B cell (primary cell): ENCODE results near the gene EVL. TPM values are rescaled to one million over a fixed set of nuclear protein-coding genes. Genes with fewer than 3 reads are reported as not detected.

Source experiments
- ATAC-seq: fragments of 200-7000 bp; cut with Tn5 transposase; one replicate; pipeline ENCODE4 v1.10.0; 2021; ENCODE audit warnings: low read depth, mild to moderate bottlenecking, moderate number of reproducible peaks, moderate library complexity
- CTCF ChIA-PET: fragments of 350-600 bp; sonication (Branson Sonifier 250); formaldehyde crosslinking; loops from one replicate; lab custom pipeline; 2021; ENCODE audit warnings: antibody characterized with exemption, inconsistent platforms; lab: Charles Lee
- POLR2A ChIA-PET: fragments of 350-600 bp; sonication (Branson Sonifier 250); formaldehyde crosslinking; loops from one replicate; lab custom pipeline; 2021; ENCODE audit warnings: antibody characterized with exemption; lab: Charles Lee
- DNase-seq: peaks from one replicate; pipeline ENCODE4 v3.0.0; 2013
- H2AFZ ChIP-seq: 2 replicates; pipeline ENCODE4 v1.6.1; 2012; ENCODE audit warnings: mild to moderate bottlenecking, low read depth, low read length; ENCODE audit not compliant: insufficient read depth, poor library complexity, severe bottlenecking
- H3K27ac ChIP-seq, 2 donors: 1 replicate in 1 of 2; 2 replicates in 1 of 2; pipeline ENCODE4 v1.5.1; 2012 to 2013; ENCODE audit warnings: low read length in 2 of 2, mild to moderate bottlenecking in 2 of 2, moderate library complexity in 1 of 2
- H3K27me3 ChIP-seq, 4 experiments: fragments of 200-600 bp in 1 of 4; sonication (generic) in 1 of 4; replicated peaks in 1 of 4; 1 replicate in 2 of 4; 2 replicates in 2 of 4; pipeline versions ENCODE4 v1.6.1 to v1.7.0; 2013 to 2016; ENCODE audit warnings: low read length in 3 of 4, mild to moderate bottlenecking in 2 of 4, mixed read lengths in 1 of 4, moderate library complexity in 1 of 4; ENCODE audit not compliant: insufficient read depth in 4 of 4, control insufficient read depth in 3 of 4; ENCODE audit errors: control extremely low read depth in 1 of 4
- H3K36me3 ChIP-seq, 2 experiments: replicated peaks in 1 of 2; 1 replicate in 1 of 2; 2 replicates in 1 of 2; pipeline versions ENCODE4 v1.6.1 to v1.7.1; 2013; ENCODE audit warnings: low read length in 1 of 2; ENCODE audit not compliant: insufficient read depth in 2 of 2, control insufficient read depth in 1 of 2; ENCODE audit errors: control extremely low read depth in 1 of 2, extremely low read depth in 1 of 2
- H3K4me1 ChIP-seq, 2 donors: fragments of 200-600 bp in 1 of 2; sonication (generic) in 1 of 2; 1 replicate in 1 of 2; 2 replicates in 1 of 2; pipeline versions ENCODE4 v1.5.1 to v1.6.1; 2013 to 2017; ENCODE audit warnings: low read length in 2 of 2; ENCODE audit not compliant: control insufficient read depth in 2 of 2, insufficient read depth in 2 of 2
- H3K4me2 ChIP-seq: replicated peaks from 2 replicates; pipeline ENCODE3; 2012; ENCODE audit warnings: mild to moderate bottlenecking, low read depth, low read length; ENCODE audit not compliant: poor library complexity, severe bottlenecking
- H3K4me3 ChIP-seq, 5 experiments: fragments of 200-600 bp in 1 of 5; sonication (generic) in 1 of 5; 1 replicate in 3 of 5; 2 replicates in 2 of 5; pipeline versions ENCODE4 v1.5.1 to v1.7.0; 2011 to 2016; ENCODE audit warnings: low read length in 4 of 5, mild to moderate bottlenecking in 4 of 5, low read depth in 2 of 5, control low read depth in 1 of 5, moderate library complexity in 1 of 5; ENCODE audit not compliant: insufficient read depth in 1 of 5; ENCODE audit errors: control extremely low read depth in 1 of 5, extremely low read depth in 1 of 5
- H3K79me2 ChIP-seq: fragments of 200-600 bp; sonication (generic); one replicate; pipeline ENCODE4 v1.6.0; 2016; ENCODE audit warnings: low read length; ENCODE audit not compliant: control insufficient read depth, insufficient read depth
- H3K9ac ChIP-seq: fragments of 200-600 bp; sonication (generic); 2 replicates; pipeline ENCODE4 v1.6.1; 2017; ENCODE audit warnings: mild to moderate bottlenecking, low read length, moderate library complexity
- H3K9me3 ChIP-seq, 3 donors: one replicate each; pipeline versions ENCODE4 v1.6.1 to v1.7.1; 2013; ENCODE audit warnings: low read length in 2 of 3; ENCODE audit not compliant: control insufficient read depth in 2 of 3, insufficient read depth in 1 of 3; ENCODE audit errors: control extremely low read depth in 1 of 3
- H4K20me1 ChIP-seq: 2 replicates; pipeline ENCODE4 v1.6.0; 2012; ENCODE audit warnings: mild to moderate bottlenecking, low read length; ENCODE audit not compliant: insufficient read depth, control insufficient read depth, poor library complexity, severe bottlenecking
- H3K27ac Mint-ChIP-seq: one replicate; pipeline ENCODE4 v1.8.0; 2021; ENCODE audit warnings: mixed read lengths
- H3K27me3 Mint-ChIP-seq: one replicate; pipeline ENCODE4 v1.8.0; 2021; ENCODE audit warnings: mixed read lengths
- H3K4me1 Mint-ChIP-seq: one replicate; pipeline ENCODE4 v1.8.0; 2021; ENCODE audit warnings: mixed read lengths
- H3K4me3 Mint-ChIP-seq: one replicate; pipeline ENCODE4 v1.8.0; 2021; ENCODE audit warnings: mixed read lengths
- H3K9me3 Mint-ChIP-seq: one replicate; pipeline ENCODE4 v1.8.0; 2022; ENCODE audit warnings: mixed read lengths; ENCODE audit not compliant: insufficient read depth
- EZH2 ChIP-seq: IDR thresholded peaks from 2 replicates; pipeline ENCODE4 v1.6.1; 2012; ENCODE audit warnings: borderline replicate concordance, low read depth, mild to moderate bottlenecking, moderate library complexity, low read length; ENCODE audit not compliant: insufficient read depth, poor library complexity, severe bottlenecking
- WGBS: methylation state at CpG from one replicate; pipeline ENCODE4 v1.1.5; 2013; ENCODE audit warnings: missing lambda C conversion rate; ENCODE audit not compliant: insufficient coverage; 5-methylcytosine and 5-hydroxymethylcytosine counted together
- intact Hi-C: fragments of 100-400 bp; cut with micrococcal nuclease; formaldehyde crosslinking; loops from one replicate; pipeline ENCODE4 v1.10.0; 2022
- polyA plus RNA-seq: library from polyadenylated mRNA; depleted of rRNA; stranded (reverse); fragments of >200 nt; gene quantifications from 2 replicates; pipeline ENCODE4 v1.2.3, GENCODE V29; 2012
- total RNA-seq, 2 donors: library from RNA; stranded (reverse); fragments of 120-200 nt in 1 of 2; gene quantifications; 1 replicate in 1 of 2; 2 replicates in 1 of 2; pipeline versions ENCODE4 v1.2.3 to v1.2.4, GENCODE V29; 2013 to 2022
- TF ChIP-seq, protein P1 (sequence below): fragments of 200-600 bp; IDR thresholded peaks from one replicate; pipeline ENCODE4 v1.8.0; 2022; ENCODE audit warnings: antibody characterized with exemption, mild to moderate bottlenecking

The EVL gene
- total and polyA plus RNA-seq, 2 donors (not counting 1 experiment from before 2014, with no cell fraction given): 486 to 892 TPM

DNA sequence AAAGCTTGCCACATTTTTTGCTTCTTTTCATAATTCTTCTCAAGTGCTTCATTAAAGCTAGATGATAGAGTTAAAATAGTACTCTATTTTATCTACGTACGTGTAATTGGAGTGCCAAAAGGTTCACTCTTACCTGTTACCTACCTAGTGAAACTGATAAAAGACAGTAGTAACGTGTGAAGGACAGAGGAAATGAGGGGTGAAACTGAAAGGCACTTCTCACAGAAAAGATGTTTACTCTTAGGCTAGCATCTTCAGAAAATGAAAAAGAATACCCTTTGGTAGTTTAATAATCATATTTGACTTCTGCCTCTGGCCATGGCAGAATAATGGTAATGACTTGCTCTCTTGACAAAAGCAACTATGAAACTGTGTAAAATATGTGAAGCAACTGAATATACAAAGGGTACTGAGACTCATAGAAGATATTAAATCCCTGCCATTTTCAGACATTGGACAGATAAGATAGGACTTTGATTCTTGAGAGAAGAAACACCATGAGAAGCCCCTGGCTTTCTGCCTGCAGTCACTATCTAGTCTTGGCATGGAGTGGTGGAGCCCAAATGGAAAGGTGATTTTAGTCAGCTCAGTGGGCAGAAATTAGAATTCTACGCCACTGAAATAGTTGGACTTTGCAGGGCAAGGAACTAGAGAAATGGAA lies 6.3 kb upstream of the EVL start:
- Mint-ChIP-seq H3K9me3 (no peaks in the 10 kb centered on the region), H3K27ac (peak overlapping the region; percentile 71), H3K4me3 (peak overlapping the region; percentile 34), H3K4me1 (peaks cover 45% of the 10 kb centered on the region), H3K27me3 (no peaks in the 10 kb centered on the region)
- no peaks in the 10 kb centered on the region for H3K36me3 ChIP-seq
- no peaks in the 10 kb centered on the region for H4K20me1 ChIP-seq
- no peak for ATAC-seq
- intact Hi-C loops: loop anchor here (5.0 kb wide), 1 partner anchor 318 kb away; the partner anchor contains the start of gene WDR25
- WGBS: 94% methylated on average over 1 of the region's 4 CpGs
- H3K9me3 ChIP-seq: no peaks in the 10 kb centered on the region
- H3K4me3 ChIP-seq: no peak overlapping the region
- CTCF ChIA-PET: interaction anchor here (1.1 to 22.8 kb wide), 5 partner anchors 10 to 134 kb away, joined by 3 to 495 read pairs (median 33); partner anchors contain the start of gene EVL
- peaks cover 75% of the 10 kb centered on the region for H3K79me2 ChIP-seq
- POLR2A ChIA-PET: interaction anchor here (0.7 kb wide), 1 partner anchor 59 kb away, joined by 13 read pairs; no protein-coding TSS in a partner anchor
- peak overlapping the region in 1 of 2 donors; percentile 29 for H3K27ac ChIP-seq
- peaks cover 25 to 32% of the 10 kb centered on the region in 2 donors for H3K4me1 ChIP-seq
- H3K9ac ChIP-seq: no peak overlapping the region
- no peak for TF ChIP-seq EZH2
- TF ChIP-seq, protein P1, sequence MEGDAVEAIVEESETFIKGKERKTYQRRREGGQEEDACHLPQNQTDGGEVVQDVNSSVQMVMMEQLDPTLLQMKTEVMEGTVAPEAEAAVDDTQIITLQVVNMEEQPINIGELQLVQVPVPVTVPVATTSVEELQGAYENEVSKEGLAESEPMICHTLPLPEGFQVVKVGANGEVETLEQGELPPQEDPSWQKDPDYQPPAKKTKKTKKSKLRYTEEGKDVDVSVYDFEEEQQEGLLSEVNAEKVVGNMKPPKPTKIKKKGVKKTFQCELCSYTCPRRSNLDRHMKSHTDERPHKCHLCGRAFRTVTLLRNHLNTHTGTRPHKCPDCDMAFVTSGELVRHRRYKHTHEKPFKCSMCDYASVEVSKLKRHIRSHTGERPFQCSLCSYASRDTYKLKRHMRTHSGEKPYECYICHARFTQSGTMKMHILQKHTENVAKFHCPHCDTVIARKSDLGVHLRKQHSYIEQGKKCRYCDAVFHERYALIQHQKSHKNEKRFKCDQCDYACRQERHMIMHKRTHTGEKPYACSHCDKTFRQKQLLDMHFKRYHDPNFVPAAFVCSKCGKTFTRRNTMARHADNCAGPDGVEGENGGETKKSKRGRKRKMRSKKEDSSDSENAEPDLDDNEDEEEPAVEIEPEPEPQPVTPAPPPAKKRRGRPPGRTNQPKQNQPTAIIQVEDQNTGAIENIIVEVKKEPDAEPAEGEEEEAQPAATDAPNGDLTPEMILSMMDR: no peak
- peak overlapping the region; percentile 23 for H3K4me2 ChIP-seq
- peak; percentile 23 for DNase-seq
- peak overlapping the region; percentile 29 for H2AFZ ChIP-seq
- no peaks in the 10 kb centered on the region for H3K27me3 ChIP-seq

DNA sequence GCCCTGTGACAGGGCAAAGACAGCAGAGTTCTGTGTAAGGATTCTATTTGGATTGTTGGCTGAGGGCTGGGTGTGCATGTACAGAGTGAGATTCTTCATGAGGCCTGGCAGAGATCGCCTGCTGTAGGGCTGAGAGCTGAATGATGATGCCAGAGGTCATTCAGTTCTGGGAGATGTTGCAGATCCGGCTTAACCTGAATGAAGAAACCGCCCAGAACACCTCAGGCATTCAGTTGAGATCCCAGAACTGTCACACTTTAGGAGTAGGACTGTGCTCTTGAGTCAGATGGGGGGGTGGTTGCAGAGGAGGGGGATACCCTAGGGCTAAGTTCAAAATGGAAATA lies 5.8 kb upstream of the EVL start:
- Histone ChIP-seq H2AFZ (no peak overlapping the region), H3K9ac (no peak overlapping the region), H3K27ac (no peak overlapping the region), H3K4me3 (no peak overlapping the region), H3K4me1 (peaks cover 29 to 37% of the 10 kb centered on the region in 2 donors), H3K9me3 (no peaks in the 10 kb centered on the region), H3K4me2 (peak overlapping the region; percentile 23), H4K20me1 (no peaks in the 10 kb centered on the region), H3K27me3 (no peaks in the 10 kb centered on the region), H3K36me3 (no peaks in the 10 kb centered on the region), H3K79me2 (peaks cover 78% of the 10 kb centered on the region)
- Mint-ChIP-seq H3K27ac (peak overlapping the region; percentile 71), H3K4me3 (peak overlapping the region; percentile 34), H3K27me3 (no peaks in the 10 kb centered on the region), H3K4me1 (peaks cover 50% of the 10 kb centered on the region), H3K9me3 (no peaks in the 10 kb centered on the region)
- DNase-seq: no peak
- ChIA-PET POLR2A (interaction anchor here (0.7 kb wide), 1 partner anchor 58 kb away, joined by 13 read pairs; no protein-coding TSS in a partner anchor), CTCF (interaction anchor here (0.7 to 22.8 kb wide), 5 partner anchors 9 to 133 kb away, joined by 3 to 495 read pairs (median 33); partner anchors contain the start of gene EVL)
- TF ChIP-seq EZH2: no peak
- TF ChIP-seq, protein P1: no peak
- 96% methylated on average over 3 of the region's 3 CpGs for WGBS
- ATAC-seq: no peak
- intact Hi-C loops: loop anchor here (5.0 kb wide), 1 partner anchor 318 kb away; the partner anchor contains the start of gene WDR25
